Mucosa of rectum (tissue), 2 donors: Measurements from ENCODE around the gene ZNF69.
"Not testable (repeated sequence)": the region's sequence is repeated elsewhere in the genome, so short reads cannot be mapped to it uniquely, and the experiment has no call there.

Experiments used
- H3K27ac ChIP-seq, 2 donors: one replicate each; pipeline ENCODE4 v1.7.0; 2013; ENCODE audit warnings: inconsistent platforms in 2 of 2, low read depth in 2 of 2, low read length in 2 of 2
- H3K27me3 ChIP-seq, 2 donors: one replicate each; pipeline ENCODE4 v1.7.0; 2013; ENCODE audit warnings: low read length in 2 of 2; ENCODE audit not compliant: control insufficient read depth in 2 of 2, insufficient read depth in 2 of 2
- H3K36me3 ChIP-seq, 2 donors: one replicate each; pipeline ENCODE4 v1.7.0; 2013; ENCODE audit warnings: low read length in 2 of 2; ENCODE audit not compliant: control insufficient read depth in 2 of 2, insufficient read depth in 2 of 2
- H3K4me1 ChIP-seq, 2 donors: one replicate each; pipeline ENCODE4 v1.7.0; 2013; ENCODE audit warnings: low read length in 2 of 2, mild to moderate bottlenecking in 1 of 2; ENCODE audit not compliant: control insufficient read depth in 2 of 2, insufficient read depth in 2 of 2
- H3K4me3 ChIP-seq, 2 donors: one replicate each; pipeline ENCODE4 v1.7.0; 2013; ENCODE audit warnings: low read length in 2 of 2
- H3K9ac ChIP-seq, 2 donors: one replicate each; pipeline ENCODE4 v1.7.0; 2013; ENCODE audit warnings: low read length in 2 of 2, low read depth in 1 of 2, mild to moderate bottlenecking in 1 of 2
- H3K9me3 ChIP-seq, 2 donors: one replicate each; pipeline ENCODE4 v1.7.0; 2013; ENCODE audit warnings: low read length in 2 of 2; ENCODE audit not compliant: control insufficient read depth in 2 of 2
- donor health status: healthy.
- donor health status: Normal muscosa, but diverticular disease.

ZNF69 gene

GRCh38 chr19:11861301-11861700, 26.3 kb upstream of the ZNF69 start:
- Histone ChIP-seq H3K4me1 (peaks cover 3 to 4% of the 10 kb centered on the region in 2 donors), H3K36me3 (peaks cover 0 to 4% of the 10 kb centered on the region in 2 donors), H3K9ac (no peak overlapping the region), H3K27me3 (no peaks in the 10 kb centered on the region), H3K27ac (no peak overlapping the region), H3K9me3 (peaks cover 8 to 11% of the 10 kb centered on the region in 2 donors), H3K4me3 (no peak overlapping the region)

- H3K4me1 ChIP-seq, H3K27ac ChIP-seq, H3K27me3 ChIP-seq, H3K4me3 ChIP-seq, H3K9ac ChIP-seq: not testable (repeated sequence)
- peaks cover 35 to 42% of the 10 kb centered on the region in 2 donors for H3K9me3 ChIP-seq
- peaks cover 20 to 23% of the 10 kb centered on the region in 2 donors for H3K36me3 ChIP-seq
Measured at GRCh38 chr19:11867766-11868165, 19.8 kb upstream of the ZNF69 start.

- peaks cover 20 to 23% of the 10 kb centered on the region in 2 donors for H3K36me3 ChIP-seq
- peaks cover 35 to 42% of the 10 kb centered on the region in 2 donors for H3K9me3 ChIP-seq
- H3K4me3 ChIP-seq = no peak overlapping the region
Measured at GRCh38 chr19:11868188-11868587, 19.4 kb upstream of the ZNF69 start.

DNA sequence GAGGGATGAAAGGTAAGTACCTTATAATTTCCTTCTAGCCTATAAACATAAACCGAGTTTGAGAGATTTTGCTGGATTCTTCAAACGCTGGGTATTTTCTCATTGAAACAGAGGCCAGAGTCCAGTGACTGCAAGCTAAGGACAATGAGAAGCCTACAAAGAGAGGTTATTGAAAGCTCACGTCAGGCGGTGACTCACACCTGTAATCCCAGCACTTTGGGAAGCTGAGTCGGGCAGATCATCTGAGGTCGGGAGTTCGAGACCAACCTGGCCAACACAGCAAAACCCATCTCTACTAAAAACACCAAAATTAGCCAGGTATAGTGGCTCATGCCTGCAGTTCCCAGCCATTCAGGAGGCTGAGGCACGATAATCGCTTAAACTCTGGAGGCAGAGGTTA, 15.0 kb upstream of the ZNF69 start:
- Histone ChIP-seq H3K27ac (no peak overlapping the region), H3K9me3 (peaks cover 22 to 24% of the 10 kb centered on the region in 2 donors), H3K4me1 (no peaks in the 10 kb centered on the region), H3K4me3 (no peak overlapping the region), H3K9ac (no peak overlapping the region), H3K27me3 (no peaks in the 10 kb centered on the region), H3K36me3 (peaks cover 7 to 11% of the 10 kb centered on the region in 2 donors)

More at GRCh38 chr19:11868188-11868587, 19.4 kb upstream of the ZNF69 start:
- Histone ChIP-seq H3K27me3 (no peaks in the 10 kb centered on the region), H3K27ac (no peak overlapping the region), H3K9ac (no peak overlapping the region), H3K4me1 (no peaks in the 10 kb centered on the region)

GRCh38 chr19:11873762-11874161, 13.8 kb upstream of the ZNF69 start:
- H3K4me1 ChIP-seq = no peaks in the 10 kb centered on the region
- no peak overlapping the region for H3K27ac ChIP-seq
- no peak overlapping the region for H3K4me3 ChIP-seq
- H3K9ac ChIP-seq = no peak overlapping the region
- peaks cover 0 to 4% of the 10 kb centered on the region in 2 donors for H3K36me3 ChIP-seq
- H3K9me3 ChIP-seq = peaks cover 11 to 13% of the 10 kb centered on the region in 2 donors
- H3K27me3 ChIP-seq = no peaks in the 10 kb centered on the region

- not testable (repeated sequence) for H3K27ac ChIP-seq, H3K4me3 ChIP-seq, H3K9ac ChIP-seq, H3K9me3 ChIP-seq, H3K4me1 ChIP-seq, H3K27me3 ChIP-seq, H3K36me3 ChIP-seq
Measured at GRCh38 chr19:11879687-11880266, 7.8 kb upstream of the ZNF69 start.

- Histone ChIP-seq H3K27me3 (no peaks in the 10 kb centered on the region), H3K36me3 (no peaks in the 10 kb centered on the region), H3K9me3 (no peaks in the 10 kb centered on the region), H3K4me3 (no peak overlapping the region), H3K4me1 (no peaks in the 10 kb centered on the region), H3K27ac (no peak overlapping the region), H3K9ac (no peak overlapping the region)
Measured at GRCh38 chr19:11880598-11880997, 7.0 kb upstream of the ZNF69 start.

GRCh38 chr19:11881151-11881800, 6.3 kb upstream of the ZNF69 start:
- Histone ChIP-seq H3K4me3 (no peak overlapping the region), H3K36me3 (no peaks in the 10 kb centered on the region), H3K9ac (no peak overlapping the region), H3K27ac (no peak overlapping the region), H3K27me3 (no peaks in the 10 kb centered on the region), H3K9me3 (no peaks in the 10 kb centered on the region), H3K4me1 (no peaks in the 10 kb centered on the region)

DNA sequence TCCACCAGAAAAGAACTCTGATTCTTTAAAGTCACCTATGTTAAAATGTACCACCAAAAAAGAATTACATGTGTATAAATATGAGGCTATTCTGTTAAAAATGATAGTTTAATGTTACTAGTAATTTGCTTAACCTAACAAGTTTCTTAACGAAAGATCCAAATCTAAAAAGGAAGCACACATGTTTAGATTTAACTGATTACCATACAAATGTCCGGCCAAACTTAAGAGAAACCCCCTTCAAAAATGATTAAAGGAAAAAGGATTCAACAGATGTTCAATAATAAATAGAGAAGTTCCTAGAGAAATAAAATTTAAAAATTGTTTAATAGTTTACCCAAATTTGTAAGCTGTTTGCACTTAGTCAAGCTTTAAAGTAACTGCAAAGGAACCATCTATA, 5.0 kb upstream of the ZNF69 start:
- H3K4me1 ChIP-seq = peaks cover 4 to 5% of the 10 kb centered on the region in 2 donors
- no peak overlapping the region for H3K4me3 ChIP-seq
- no peak overlapping the region for H3K9ac ChIP-seq
- H3K27me3 ChIP-seq = no peaks in the 10 kb centered on the region
- no peaks in the 10 kb centered on the region for H3K9me3 ChIP-seq
- H3K27ac ChIP-seq = no peak overlapping the region
- no peaks in the 10 kb centered on the region for H3K36me3 ChIP-seq

GRCh38 chr19:11887234-11887610, 360 bp upstream of the ZNF69 start:
- Histone ChIP-seq H3K4me1 (peaks cover 4 to 9% of the 10 kb centered on the region in 2 donors), H3K27ac (peak overlapping the region; percentile 93 to 97), H3K36me3 (peaks cover 0 to 3% of the 10 kb centered on the region in 2 donors), H3K9me3 (no peaks in the 10 kb centered on the region), H3K9ac (peak overlapping the region; percentile 85 to 92), H3K27me3 (no peaks in the 10 kb centered on the region), H3K4me3 (peak overlapping the region; percentile 78 to 89)
